GM12865 (cell line): ENCODE data around the gene DISP3.

Source experiments
- DNase-seq: peaks from one replicate; pipeline ENCODE4 v3.0.0; 2010; ENCODE audit warnings: low read depth
- H3K4me3 ChIP-seq: 2 replicates; pipeline ENCODE4 v1.5.1; 2011; ENCODE audit warnings: mild to moderate bottlenecking, low read depth, low read length, control low read depth
- TF ChIP-seq, protein P1 (sequence below): IDR thresholded peaks from 2 replicates; pipeline ENCODE4 v1.5.1; 2011; ENCODE audit warnings: low read length, control low read depth, low read depth, inconsistent platforms; ENCODE audit not compliant: insufficient read depth; ENCODE audit errors: missing control alignments

Gene DISP3

GRCh38 chr1:11504599-11504998, 25.6 kb downstream of the DISP3 start:
- no peak overlapping the region for H3K4me3 ChIP-seq
- TF ChIP-seq, protein P1, sequence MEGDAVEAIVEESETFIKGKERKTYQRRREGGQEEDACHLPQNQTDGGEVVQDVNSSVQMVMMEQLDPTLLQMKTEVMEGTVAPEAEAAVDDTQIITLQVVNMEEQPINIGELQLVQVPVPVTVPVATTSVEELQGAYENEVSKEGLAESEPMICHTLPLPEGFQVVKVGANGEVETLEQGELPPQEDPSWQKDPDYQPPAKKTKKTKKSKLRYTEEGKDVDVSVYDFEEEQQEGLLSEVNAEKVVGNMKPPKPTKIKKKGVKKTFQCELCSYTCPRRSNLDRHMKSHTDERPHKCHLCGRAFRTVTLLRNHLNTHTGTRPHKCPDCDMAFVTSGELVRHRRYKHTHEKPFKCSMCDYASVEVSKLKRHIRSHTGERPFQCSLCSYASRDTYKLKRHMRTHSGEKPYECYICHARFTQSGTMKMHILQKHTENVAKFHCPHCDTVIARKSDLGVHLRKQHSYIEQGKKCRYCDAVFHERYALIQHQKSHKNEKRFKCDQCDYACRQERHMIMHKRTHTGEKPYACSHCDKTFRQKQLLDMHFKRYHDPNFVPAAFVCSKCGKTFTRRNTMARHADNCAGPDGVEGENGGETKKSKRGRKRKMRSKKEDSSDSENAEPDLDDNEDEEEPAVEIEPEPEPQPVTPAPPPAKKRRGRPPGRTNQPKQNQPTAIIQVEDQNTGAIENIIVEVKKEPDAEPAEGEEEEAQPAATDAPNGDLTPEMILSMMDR: no peak
- no peak for DNase-seq

GRCh38 chr1:11505591-11506538, 26.9 kb downstream of the DISP3 start:
- H3K4me3 ChIP-seq: no peak overlapping the region
- DNase-seq: no peak
- TF ChIP-seq, protein P1: no peak

DNA sequence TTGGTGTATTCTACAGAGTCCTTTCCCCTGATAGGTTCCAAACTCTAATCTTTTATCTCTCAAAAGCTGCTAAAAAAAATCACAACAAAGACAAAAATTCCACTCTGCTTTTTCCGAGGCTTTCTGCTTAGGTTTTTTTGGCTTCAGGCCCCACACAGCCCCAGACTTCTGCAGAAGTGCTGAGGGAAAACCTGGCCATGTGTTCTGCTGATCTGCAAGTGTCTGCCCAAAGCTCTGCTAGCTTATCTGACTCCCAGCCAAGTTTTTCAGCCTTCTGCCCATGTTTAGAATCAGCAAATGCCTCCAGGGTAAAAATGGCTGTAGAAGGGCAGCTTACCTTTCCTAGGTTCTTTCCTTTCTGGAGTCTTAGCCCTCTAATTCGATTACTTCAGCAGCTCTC, 28.4 kb downstream of the DISP3 start:
- no peak overlapping the region for H3K4me3 ChIP-seq
- no peak for DNase-seq
- TF ChIP-seq, protein P1: no peak

GRCh38 chr1:11513681-11514080, 34.7 kb downstream of the DISP3 start:
- H3K4me3 ChIP-seq: no peak overlapping the region
- DNase-seq: no peak
- TF ChIP-seq, protein P1: no peak

DNA sequence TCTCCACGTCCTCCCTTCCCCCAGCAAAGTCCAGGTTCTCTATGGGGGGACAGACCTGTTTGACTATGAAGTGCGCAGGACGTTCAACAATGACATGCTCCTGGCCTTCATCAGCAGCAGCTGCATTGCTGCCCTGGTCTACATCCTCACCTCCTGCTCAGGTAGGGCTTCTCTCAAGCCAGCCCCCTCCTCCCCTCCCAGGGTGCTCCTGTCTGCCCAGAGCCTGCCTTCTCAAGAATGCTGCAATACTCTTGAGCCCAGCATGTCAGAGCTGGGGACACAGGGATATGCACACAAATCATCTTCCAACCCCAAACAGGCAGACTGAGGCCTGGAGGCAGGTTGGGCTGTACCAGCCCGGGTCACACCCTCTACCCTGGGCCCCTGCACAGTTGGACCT, 35.4 kb downstream of the DISP3 start:
- no peak overlapping the region for H3K4me3 ChIP-seq
- TF ChIP-seq, protein P1: no peak
- no peak for DNase-seq

- TF ChIP-seq, protein P1: no peak
- no peak overlapping the region for H3K4me3 ChIP-seq
- no peak for DNase-seq
These were observed 36.7 kb downstream of the DISP3 start for GRCh38 chr1:11515368-11516300.
